Fibroblast of skin of left quadriceps (primary cell): ENCODE results near the gene NEK11.
"Not testable (repeated sequence)": the region's sequence is repeated elsewhere in the genome, so short reads cannot be mapped to it uniquely, and the experiment has no call there.

Source experiments
- DNase-seq, 2 experiments: peaks; one replicate each; pipeline ENCODE4 v3.0.0-alpha.2; 2013; ENCODE audit warnings: low read depth in 2 of 2

NEK11 gene

DNA sequence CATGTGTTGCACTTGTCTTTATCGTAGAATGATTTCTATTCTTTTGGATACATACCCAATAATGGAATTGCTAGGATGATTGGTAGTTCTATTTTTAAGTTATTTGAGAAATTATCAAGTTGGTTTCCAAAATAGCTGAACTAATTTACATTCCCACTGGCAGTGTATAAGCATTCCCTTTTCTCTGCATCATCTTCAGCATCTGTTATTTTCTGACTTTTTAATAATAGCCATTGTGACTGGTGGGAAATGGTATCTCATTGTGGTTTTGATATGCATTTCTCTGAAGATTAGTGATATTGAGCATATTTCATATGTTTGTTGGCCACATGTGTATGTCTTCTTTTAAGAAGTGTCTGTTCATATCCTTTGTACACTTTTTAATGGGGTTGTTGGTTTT is 273.2 kb downstream of the NEK11 start:
- no peak for DNase-seq

- DNase-seq, result no peak
Measured at GRCh38 chr3:131303848-131304247, 277.2 kb downstream of the NEK11 start.

GRCh38 chr3:131304890-131305289 is 278.2 kb downstream of the NEK11 start:
- DNase-seq, result no peak

DNA sequence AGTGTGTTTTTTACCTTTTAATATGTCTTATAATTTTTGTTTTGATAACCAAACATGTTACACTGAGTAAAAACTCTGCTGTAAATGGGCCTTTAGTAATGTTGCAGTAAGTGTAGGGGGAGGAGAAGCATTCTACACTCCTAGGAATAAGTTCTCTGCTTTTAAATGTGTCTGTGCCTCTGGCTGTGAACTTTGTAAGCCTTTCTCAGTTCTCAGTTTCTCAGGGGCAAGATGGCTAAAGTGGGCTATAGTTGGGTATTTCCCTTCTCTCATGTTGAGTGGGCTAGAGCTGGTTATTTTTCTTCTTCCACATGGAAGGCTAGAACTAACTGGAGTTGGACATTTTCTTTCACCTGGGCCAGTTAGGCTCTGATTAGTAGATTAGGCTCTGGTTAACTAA is 279.6 kb downstream of the NEK11 start:
- no peak for DNase-seq

GRCh38 chr3:131314318-131314717 is 287.6 kb downstream of the NEK11 start:
- DNase-seq, result no peak

GRCh38 chr3:131315162-131315561 is 288.5 kb downstream of the NEK11 start:
- DNase-seq, result no peak

DNA sequence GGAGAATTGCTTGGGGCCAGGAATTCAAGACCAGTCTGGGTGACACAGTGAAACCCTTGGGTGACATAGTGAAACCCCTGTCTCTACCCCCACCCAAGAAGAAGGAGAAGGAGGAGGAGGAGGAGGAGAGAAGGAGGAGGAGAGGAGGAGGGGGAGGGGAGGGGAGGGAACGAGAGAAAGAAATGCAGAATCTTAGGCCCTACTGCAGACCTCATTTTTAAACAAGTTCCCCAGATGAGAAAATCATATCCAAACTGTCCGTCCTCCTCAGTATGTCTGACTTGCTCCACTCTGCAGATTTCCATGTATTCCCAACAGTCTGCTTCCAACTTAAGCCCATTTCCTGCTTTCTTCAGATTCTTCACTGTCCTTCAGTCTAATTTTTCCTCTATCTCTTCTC is 291.0 kb downstream of the NEK11 start:
- DNase-seq, result no peak

DNA sequence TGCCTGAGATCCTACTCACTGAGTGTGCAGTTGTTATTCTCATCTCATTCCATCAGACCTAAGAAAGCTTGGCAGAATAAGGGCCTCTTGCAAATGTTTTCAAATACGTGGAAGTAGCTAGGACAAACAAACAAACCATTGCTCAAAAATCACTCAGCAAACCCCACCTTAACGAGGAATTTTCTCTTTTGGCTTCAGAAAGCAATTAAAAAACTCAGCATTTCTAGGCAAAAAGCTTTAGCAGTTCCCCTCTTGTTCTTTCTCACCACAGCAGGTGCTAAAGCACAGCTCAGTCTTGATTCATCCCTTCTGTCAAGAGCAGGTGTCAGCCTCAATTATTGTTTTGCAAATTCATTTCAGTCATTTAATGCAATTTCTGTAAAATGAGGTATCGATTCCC is 296.3 kb downstream of the NEK11 start:
- DNase-seq, result no peak

DNA sequence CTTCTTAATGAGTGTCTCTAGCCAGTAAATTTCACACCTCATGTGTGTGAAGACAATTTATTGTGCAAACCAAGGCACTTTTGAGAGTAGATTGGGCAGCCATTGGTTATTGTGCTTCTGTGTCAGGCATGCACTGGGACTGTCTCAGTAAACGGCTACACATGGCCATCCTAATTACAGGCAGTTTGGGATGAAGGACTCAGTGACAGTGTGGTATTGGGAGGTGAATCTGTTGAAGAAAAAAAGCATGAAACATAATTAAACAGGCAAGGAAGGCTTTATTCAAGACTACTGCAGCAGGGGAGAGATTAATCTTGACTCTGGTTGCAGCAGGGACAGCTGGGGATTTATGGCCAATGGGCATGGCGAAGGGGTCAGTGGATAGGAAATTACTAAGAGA is 297.1 kb downstream of the NEK11 start:
- no peak for DNase-seq

DNA sequence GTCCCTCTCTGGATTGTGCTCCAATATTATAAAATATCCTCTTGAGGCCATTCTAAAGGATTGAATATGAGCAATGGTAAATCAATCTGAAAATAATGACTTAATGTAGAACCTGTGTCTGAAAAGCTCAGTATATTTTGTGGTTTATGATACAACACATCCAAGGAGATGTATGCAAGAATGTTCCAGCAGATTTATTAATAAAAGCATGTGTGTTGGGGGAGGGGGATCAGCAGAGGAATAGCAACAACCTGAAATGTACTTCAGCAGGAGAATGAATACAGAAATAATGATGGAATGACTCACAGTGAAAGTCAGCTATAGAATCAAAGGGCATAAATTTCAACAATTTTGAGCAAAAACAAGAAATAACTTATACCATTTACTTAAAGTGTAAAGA is 298.2 kb downstream of the NEK11 start:
- peak; percentile 10 to 23 for DNase-seq

DNA sequence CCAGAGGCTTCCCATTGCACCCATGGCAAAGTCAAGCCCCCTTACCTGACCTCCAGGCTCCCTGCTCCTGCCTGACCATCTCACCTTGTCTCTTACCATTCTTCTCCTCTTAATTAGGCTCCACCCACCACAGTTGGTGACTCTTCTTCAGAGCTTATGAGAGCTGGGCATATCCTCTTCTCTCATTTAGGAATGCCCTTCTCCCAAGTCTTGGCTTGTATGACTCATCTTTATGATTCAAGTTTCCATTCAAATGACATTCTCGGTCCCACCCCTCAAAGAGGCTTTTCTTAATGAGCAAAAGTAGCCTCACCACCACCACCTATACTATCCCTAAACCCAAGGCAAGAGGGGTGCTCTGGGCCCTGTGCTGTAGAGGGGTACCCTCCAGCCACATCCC is 299.6 kb downstream of the NEK11 start:
- DNase-seq, result no peak

DNA sequence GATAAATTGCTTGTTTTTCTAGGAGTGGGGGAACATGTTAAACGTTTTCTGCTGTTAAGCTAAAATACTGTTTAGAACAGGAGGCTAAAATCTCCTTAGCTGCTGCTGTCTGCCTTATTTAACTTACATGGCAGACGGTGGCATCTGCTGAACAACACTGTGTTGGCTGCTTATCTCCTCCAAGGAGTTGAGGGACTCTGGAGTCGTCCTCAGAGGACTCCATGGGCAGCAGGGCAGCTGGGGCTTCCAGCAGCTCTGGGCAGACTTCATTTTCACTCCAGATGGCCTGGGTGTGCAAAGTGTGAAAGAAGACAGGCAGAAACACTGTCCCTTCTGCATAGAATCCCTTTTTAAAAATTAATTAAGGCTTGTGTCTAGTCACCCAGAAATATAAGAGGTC is 302.0 kb downstream of the NEK11 start:
- DNase-seq, result no peak

GRCh38 chr3:131329774-131330173 is 303.1 kb downstream of the NEK11 start:
- no peak for DNase-seq

- not testable (repeated sequence) for DNase-seq
Measured at GRCh38 chr3:131331456-131332085, 304.9 kb downstream of the NEK11 start.

DNA sequence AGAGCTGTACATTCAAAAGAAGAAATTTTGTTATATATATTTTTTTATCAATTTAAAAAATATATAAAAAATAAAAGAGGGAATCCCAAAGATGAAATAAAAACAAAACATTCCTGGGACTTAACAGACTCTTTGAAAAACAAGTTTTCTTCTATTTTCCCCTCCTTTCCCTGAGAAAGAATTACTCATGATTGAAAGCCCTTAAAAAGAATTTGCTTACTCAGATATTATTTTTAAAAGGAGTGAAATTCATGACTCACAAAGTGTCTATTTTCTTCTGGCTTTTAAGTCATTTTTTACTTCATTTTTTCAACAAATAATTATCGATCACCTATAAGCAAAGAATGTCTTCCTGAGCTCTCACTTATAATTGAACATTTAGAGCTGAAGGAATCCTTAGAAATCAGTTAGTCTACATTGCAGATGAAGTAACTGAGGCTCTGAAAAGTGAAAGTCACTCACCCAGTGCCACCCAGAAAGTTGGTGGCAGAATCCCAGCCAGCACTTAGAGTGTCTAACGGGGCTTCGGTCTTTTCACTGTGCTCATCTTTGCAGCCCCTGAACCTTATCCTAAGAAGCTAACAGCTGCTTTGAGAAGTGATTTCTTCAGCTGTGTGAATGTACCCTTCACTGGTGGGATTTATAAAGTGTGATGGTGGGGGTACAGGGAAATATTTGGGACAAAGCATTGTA is 312.4 kb downstream of the NEK11 start:
- DNase-seq, result no peak

DNA sequence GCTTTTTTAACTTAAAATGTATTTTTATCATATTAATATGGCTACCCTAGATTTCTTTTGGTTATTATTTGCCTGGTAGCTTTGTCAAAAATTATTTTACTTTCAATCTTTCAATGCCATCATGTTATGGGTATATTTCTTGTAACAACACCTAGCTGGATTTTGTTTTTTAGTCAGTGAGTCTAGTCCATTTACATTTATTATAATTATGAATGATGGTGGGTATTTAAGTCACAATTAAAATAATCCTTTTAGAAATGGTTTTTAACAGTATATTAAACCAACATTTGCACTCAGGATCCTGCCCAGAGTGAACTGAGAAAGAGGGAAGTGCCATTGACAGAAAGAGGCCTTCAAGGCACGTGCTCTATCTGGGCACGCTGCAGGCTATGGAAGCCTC is 315.1 kb downstream of the NEK11 start:
- DNase-seq, result no peak

DNA sequence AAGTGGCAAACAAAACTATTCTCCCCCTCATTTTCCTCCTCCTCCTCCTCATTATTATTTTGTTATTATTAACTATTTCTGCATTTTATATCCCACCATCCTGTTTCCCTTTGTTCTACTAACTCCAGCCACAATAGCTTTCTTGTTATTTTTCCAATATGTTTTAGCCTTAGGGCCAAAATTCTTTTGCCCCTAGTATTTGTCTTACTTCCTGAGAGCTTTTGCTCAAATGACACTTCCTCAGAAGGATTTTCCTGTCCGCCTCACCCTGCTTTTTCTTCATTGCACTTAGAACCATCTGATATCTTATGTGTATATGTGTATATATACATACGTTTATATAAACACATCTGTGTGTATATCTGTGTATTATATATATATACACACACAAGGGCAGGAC is 322.2 kb downstream of the NEK11 start:
- no peak for DNase-seq

DNA sequence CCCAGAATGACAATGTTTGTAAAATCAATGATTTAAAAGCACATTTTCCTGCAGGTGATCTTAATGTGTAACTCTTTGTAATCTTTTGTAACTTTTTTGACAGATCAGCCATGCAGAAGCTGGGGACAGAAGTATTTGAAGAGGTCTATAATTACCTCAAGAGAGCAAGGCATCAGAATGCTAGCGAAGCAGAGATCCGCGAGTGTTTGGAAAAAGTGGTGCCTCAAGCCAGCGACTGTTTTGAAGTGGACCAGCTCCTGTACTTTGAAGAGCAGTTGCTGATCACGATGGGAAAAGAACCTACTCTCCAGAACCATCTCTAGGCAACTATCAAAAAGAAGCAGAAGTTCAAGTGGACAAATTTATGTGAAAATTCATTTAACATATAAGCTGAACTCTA is 322.8 kb downstream of the NEK11 start:
- DNase-seq, result no peak

- peak; percentile 15 to 25 for DNase-seq
Measured at GRCh38 chr3:131349946-131350347, 323.3 kb downstream of the NEK11 start.

- no peak for DNase-seq
Measured at GRCh38 chr3:131350506-131350905, 323.8 kb downstream of the NEK11 start.

DNA sequence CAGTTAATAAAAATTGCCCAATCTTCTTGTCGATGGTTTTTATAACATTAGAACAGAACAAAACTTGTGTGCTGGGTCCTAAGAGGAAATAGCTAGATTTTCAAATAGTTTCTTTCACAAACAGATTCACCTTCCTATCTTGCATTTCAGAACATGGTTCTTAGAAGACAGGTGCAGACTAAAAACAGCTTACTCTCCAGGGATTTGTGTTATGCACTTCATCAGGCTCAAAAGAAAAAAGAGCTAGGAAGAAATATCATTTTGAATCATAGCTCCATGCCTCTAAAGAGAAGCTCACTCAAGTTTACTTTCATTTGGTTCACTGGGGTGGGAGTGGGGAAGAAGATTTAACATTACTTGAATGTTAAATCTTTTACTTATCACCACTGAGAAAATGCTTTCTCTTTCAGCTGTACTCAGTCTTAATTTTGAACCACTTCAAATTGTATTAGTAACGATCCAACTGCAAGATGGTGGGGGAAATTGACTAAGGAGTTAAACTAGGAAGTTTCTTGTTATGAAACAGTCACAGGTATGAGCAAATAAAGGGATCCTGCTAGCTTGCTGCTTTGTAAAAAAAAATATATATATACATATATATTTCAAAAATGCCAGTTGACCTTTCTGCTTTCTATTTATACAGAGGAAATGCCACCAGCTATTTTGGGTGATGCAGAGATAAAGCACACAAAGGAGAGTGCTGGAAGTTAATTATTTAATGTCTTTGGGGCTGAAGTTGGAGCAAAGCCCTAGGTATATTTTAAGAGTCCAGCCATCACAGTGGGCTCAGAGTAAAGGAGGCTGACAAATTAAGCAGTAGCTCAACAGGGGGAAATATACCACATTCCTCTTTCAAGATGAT is 326.6 kb downstream of the NEK11 start:
- DNase-seq, result no peak

DNA sequence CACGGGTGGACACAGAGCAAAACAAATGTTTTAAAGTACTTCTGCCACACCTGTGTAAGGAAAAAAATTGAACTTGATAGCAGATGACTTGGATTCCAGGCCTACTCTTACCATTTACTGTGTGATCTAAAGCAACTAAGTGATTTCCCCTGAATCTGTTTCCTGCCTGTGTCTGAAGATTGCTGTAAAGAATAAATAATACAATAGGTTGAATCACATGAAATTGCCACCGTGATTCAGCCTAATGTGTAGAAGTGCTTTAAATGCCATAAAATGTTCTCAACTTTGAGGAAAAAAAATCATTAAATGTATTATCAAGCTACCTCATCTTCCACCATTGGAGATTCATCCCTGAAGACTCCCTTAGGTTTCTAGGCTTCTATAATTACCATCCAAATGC is 327.3 kb downstream of the NEK11 start:
- no peak for DNase-seq
